GM13977 (cell line): ENCODE data around the gene RNF44.

Experiments used
- DNase-seq: peaks from one replicate; pipeline ENCODE4 v3.0.0; 2012; ENCODE audit warnings: low spot score
- in situ Hi-C: fragments of 300-500 bp; cut with MboI; formaldehyde crosslinking; loops from one replicate; pipeline ENCODE4 v1.12.0; 2022; ENCODE audit warnings: low sequenced_read_pairs, low pct_unique_long_range_greater_than_20kb, mixed read lengths, inconsistent platforms; ENCODE audit not compliant: unreplicated experiment
- TF ChIP-seq, protein P1 (sequence below): IDR thresholded peaks from 2 replicates; pipeline ENCODE4 v1.5.1; 2012; ENCODE audit warnings: mild to moderate bottlenecking, control low read depth; ENCODE audit not compliant: insufficient read depth; ENCODE audit errors: extremely low read depth, missing control alignments

RNF44 gene

DNA sequence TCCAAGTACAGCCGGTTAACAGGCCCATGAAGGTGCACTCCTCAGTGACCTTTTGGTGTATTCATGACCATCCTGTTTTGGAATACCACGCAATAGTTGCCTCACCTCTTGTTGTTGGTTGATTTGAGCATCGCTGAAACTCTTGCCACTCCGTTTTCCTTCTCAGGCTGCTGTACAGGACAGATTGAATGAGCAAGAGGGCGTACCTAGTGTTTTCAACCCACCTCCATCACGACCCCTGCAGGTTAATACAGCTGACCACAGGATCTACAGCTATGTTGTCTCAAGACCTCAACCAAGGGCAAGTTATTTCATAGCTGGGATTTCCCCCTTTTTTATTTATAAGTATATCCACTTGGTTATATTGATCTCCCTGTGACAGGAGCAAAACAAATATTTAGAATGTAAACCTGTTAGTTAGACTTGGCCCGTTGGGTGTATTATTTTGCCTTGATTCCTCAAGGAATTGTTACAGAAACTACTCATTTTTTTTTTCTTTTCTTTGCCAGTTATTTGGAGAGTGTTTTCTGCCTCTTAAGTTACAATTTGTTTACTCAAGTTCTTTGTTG, 50.9 kb downstream of the RNF44 start:
- TF ChIP-seq, protein P1, sequence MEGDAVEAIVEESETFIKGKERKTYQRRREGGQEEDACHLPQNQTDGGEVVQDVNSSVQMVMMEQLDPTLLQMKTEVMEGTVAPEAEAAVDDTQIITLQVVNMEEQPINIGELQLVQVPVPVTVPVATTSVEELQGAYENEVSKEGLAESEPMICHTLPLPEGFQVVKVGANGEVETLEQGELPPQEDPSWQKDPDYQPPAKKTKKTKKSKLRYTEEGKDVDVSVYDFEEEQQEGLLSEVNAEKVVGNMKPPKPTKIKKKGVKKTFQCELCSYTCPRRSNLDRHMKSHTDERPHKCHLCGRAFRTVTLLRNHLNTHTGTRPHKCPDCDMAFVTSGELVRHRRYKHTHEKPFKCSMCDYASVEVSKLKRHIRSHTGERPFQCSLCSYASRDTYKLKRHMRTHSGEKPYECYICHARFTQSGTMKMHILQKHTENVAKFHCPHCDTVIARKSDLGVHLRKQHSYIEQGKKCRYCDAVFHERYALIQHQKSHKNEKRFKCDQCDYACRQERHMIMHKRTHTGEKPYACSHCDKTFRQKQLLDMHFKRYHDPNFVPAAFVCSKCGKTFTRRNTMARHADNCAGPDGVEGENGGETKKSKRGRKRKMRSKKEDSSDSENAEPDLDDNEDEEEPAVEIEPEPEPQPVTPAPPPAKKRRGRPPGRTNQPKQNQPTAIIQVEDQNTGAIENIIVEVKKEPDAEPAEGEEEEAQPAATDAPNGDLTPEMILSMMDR, result no peak
- in situ Hi-C loops, result no loop called here
- no peak for DNase-seq

GRCh38 chr5:176485176-176485575, 52.0 kb downstream of the RNF44 start:
- TF ChIP-seq, protein P1, result no peak
- no peak for DNase-seq
- in situ Hi-C loops, result no loop called here

- TF ChIP-seq, protein P1, result no peak
- in situ Hi-C loops, result no loop called here
- DNase-seq, result no peak
Measured at GRCh38 chr5:176481711-176482110, 55.5 kb downstream of the RNF44 start.
